ENCODE results near the gene PRAMEF15. TPM values are rescaled to one million over a fixed set of nuclear protein-coding genes. Genes with fewer than 3 reads are reported as not detected.
"Not testable (repeated sequence)": the region's sequence is repeated elsewhere in the genome, so short reads cannot be mapped to it uniquely, and the experiment has no call there.

The PRAMEF15 gene
- total RNA-seq, 1 experiment from 2014 or later, result not detected

DNA sequence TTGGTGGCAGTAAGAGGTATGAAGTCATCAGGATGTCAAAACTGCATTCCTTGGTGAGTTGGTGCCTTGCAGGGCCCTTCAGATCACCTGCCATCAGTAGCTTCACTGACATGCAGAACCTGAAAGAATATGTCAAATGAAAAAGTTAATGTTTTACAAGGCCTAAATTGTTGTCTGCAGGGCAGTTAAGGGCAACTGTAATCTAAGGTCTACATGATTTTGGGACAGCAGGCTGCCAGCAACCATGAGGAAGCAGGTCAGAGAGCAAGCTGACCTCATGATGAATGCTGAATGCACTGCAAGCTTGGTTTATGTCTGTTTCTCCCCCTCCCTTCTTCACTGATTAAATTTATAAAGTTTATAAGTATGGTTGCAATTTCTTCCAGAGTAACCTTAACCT is 13.2 kb upstream of the PRAMEF15 start:
- H3K4me3 Mint-ChIP-seq (ENCODE audit: unreplicated experiment); H3K27me3 Mint-ChIP-seq (ENCODE audit: insufficient read depth, unreplicated experiment); H3K4me3 ChIP-seq (ENCODE audit: low read depth, low read length); H3K9me3 ChIP-seq; H3K4me1 ChIP-seq; POLR2A ChIA-PET; CTCF ChIA-PET; H3K9me3 Mint-ChIP-seq (ENCODE audit: unreplicated experiment); intact Hi-C loops (cut with micrococcal nuclease; ENCODE audit: unreplicated experiment); H3K36me3 Mint-ChIP-seq (ENCODE audit: insufficient read depth, unreplicated experiment); H3K27ac Mint-ChIP-seq (ENCODE audit: unreplicated experiment); H3K4me1 Mint-ChIP-seq (ENCODE audit: low read depth, unreplicated experiment); DNase-seq; H3K36me3 ChIP-seq (ENCODE audit: control insufficient read depth, insufficient read depth, low read length); BruUV-seq (replicated peaks); H3K27me3 ChIP-seq (replicated peaks; ENCODE audit: control insufficient read depth, insufficient read depth, low read length): not testable (repeated sequence)

DNA sequence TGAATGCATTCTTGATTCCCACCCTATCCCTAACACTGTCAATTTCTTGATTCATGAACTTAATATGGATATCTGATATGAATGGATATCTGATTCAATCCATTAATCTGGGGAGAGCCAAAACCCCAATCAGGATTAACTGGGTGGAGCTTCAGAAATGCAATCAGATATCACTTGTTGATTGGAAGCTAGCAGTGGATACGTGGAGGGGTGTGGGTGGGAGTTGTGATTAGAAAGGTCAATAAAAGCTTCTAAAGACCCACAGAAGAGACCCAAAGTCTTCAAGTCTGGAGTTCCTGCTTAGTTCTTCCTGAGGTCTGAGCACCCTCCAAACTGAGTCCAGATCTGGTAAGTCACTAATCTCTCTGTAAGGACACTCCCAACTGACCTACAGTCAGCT is 12.1 kb upstream of the PRAMEF15 start, which contains the start of gene PRAMEF33:
TSS of gene PRAMEF33 (plus strand) at position 301 of the 400 bp plus-strand sequence. CDS start 2,416 bp downstream, outside the sequence.
- H3K9me3 Mint-ChIP-seq (ENCODE audit: unreplicated experiment); H3K4me3 ChIP-seq (ENCODE audit: low read depth, low read length); H3K27ac Mint-ChIP-seq (ENCODE audit: unreplicated experiment); H3K9me3 ChIP-seq; H3K4me1 ChIP-seq; BruUV-seq (replicated peaks); H3K27me3 Mint-ChIP-seq (ENCODE audit: insufficient read depth, unreplicated experiment); CTCF ChIA-PET; H3K36me3 Mint-ChIP-seq (ENCODE audit: insufficient read depth, unreplicated experiment); POLR2A ChIA-PET; H3K27me3 ChIP-seq (replicated peaks; ENCODE audit: control insufficient read depth, insufficient read depth, low read length); intact Hi-C loops (cut with micrococcal nuclease; ENCODE audit: unreplicated experiment); H3K36me3 ChIP-seq (ENCODE audit: control insufficient read depth, insufficient read depth, low read length); DNase-seq; H3K4me3 Mint-ChIP-seq (ENCODE audit: unreplicated experiment); H3K4me1 Mint-ChIP-seq (ENCODE audit: low read depth, unreplicated experiment): not testable (repeated sequence)

DNA sequence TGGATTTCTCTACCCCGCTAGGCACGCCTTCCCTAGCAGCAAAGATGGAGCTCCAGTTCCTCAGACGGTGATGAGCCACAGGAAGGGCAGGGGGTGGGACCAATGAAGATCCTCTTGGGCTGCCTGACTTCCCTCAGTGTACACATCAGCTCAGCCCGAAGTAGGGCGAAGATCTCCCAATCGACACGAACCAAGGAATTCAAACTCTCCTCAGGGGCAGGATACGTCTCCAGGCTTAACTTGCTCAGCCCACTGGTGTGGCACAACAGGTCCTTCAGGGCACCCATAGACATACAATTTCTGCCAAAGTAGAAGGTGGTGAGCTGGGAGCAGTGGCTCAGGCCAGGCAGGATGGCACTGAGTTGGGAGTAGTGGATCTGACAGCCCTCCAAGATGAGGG is 27.1 kb downstream of the PRAMEF15 start:
- DNase-seq; H3K27ac Mint-ChIP-seq (ENCODE audit: unreplicated experiment); CTCF ChIA-PET; H3K4me1 ChIP-seq; H3K9me3 Mint-ChIP-seq (ENCODE audit: unreplicated experiment); H3K4me3 ChIP-seq (ENCODE audit: low read depth, low read length); H3K27me3 ChIP-seq (replicated peaks; ENCODE audit: control insufficient read depth, insufficient read depth, low read length); H3K9me3 ChIP-seq; H3K36me3 ChIP-seq (ENCODE audit: control insufficient read depth, insufficient read depth, low read length); H3K27me3 Mint-ChIP-seq (ENCODE audit: insufficient read depth, unreplicated experiment); H3K4me3 Mint-ChIP-seq (ENCODE audit: unreplicated experiment); BruUV-seq (replicated peaks); H3K36me3 Mint-ChIP-seq (ENCODE audit: insufficient read depth, unreplicated experiment); H3K4me1 Mint-ChIP-seq (ENCODE audit: low read depth, unreplicated experiment); intact Hi-C loops (cut with micrococcal nuclease; ENCODE audit: unreplicated experiment); POLR2A ChIA-PET: not testable (repeated sequence)

DNA sequence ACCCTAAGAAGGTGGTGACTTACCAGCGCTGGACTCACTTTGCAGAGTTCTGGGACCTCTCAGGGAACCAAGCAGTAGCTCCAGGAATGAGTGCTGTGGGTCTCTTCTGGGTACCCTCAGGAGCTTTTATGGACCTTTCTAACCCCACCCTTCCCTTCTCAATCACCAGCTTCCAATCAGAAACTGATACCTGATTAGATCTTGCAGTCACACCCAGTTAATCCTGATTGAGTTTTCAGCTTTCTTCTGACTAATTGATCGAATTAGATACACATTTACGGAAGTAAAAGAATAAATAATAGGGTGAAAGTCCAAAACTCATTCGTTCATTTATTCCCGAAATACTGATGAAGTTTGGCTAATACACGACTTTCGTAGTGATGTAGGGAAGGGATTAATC is 31.7 kb downstream of the PRAMEF15 start, which contains the start of gene PRAMEF14:
TSS of gene PRAMEF14 (minus strand) at position 101 of the 400 bp plus-strand sequence. CDS start 1,820 bp downstream, outside the sequence.
- POLR2A ChIA-PET; BruUV-seq (replicated peaks); H3K36me3 Mint-ChIP-seq (ENCODE audit: insufficient read depth, unreplicated experiment); CTCF ChIA-PET; DNase-seq; H3K36me3 ChIP-seq (ENCODE audit: control insufficient read depth, insufficient read depth, low read length); H3K4me3 Mint-ChIP-seq (ENCODE audit: unreplicated experiment); H3K4me1 ChIP-seq; H3K4me3 ChIP-seq (ENCODE audit: low read depth, low read length); intact Hi-C loops (cut with micrococcal nuclease; ENCODE audit: unreplicated experiment); H3K9me3 Mint-ChIP-seq (ENCODE audit: unreplicated experiment); H3K4me1 Mint-ChIP-seq (ENCODE audit: low read depth, unreplicated experiment); H3K9me3 ChIP-seq; H3K27ac Mint-ChIP-seq (ENCODE audit: unreplicated experiment); H3K27me3 Mint-ChIP-seq (ENCODE audit: insufficient read depth, unreplicated experiment); H3K27me3 ChIP-seq (replicated peaks; ENCODE audit: control insufficient read depth, insufficient read depth, low read length): not testable (repeated sequence)

DNA sequence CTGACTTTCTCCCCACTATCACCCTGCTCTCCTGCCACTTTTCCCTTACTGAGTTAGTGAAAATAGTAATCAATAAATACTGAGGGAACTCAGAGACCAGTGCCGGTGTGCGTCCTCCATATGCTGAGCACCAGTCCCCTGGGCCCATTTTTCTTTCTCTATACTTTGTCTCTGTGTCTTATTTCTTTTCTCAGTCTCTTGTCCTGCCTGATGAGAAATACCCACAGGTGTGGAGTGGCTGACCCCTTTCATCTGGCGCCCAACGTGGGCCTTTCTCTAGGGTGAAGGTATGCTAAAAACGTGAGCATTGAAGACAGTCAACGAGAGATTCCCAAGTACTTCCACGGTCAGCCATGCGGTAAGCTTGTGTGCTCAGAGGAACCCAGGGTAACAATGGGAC is 38.1 kb downstream of the PRAMEF15 start:
- H3K4me1 Mint-ChIP-seq (ENCODE audit: low read depth, unreplicated experiment); POLR2A ChIA-PET; H3K27ac Mint-ChIP-seq (ENCODE audit: unreplicated experiment); BruUV-seq (replicated peaks); H3K9me3 Mint-ChIP-seq (ENCODE audit: unreplicated experiment); H3K36me3 Mint-ChIP-seq (ENCODE audit: insufficient read depth, unreplicated experiment); H3K27me3 ChIP-seq (replicated peaks; ENCODE audit: control insufficient read depth, insufficient read depth, low read length); H3K4me1 ChIP-seq; H3K4me3 ChIP-seq (ENCODE audit: low read depth, low read length); intact Hi-C loops (cut with micrococcal nuclease; ENCODE audit: unreplicated experiment); H3K9me3 ChIP-seq; CTCF ChIA-PET; H3K36me3 ChIP-seq (ENCODE audit: control insufficient read depth, insufficient read depth, low read length); H3K27me3 Mint-ChIP-seq (ENCODE audit: insufficient read depth, unreplicated experiment); H3K4me3 Mint-ChIP-seq (ENCODE audit: unreplicated experiment): not testable (repeated sequence)
- peak in 1 of 2 experiments; percentile 4 for DNase-seq

DNA sequence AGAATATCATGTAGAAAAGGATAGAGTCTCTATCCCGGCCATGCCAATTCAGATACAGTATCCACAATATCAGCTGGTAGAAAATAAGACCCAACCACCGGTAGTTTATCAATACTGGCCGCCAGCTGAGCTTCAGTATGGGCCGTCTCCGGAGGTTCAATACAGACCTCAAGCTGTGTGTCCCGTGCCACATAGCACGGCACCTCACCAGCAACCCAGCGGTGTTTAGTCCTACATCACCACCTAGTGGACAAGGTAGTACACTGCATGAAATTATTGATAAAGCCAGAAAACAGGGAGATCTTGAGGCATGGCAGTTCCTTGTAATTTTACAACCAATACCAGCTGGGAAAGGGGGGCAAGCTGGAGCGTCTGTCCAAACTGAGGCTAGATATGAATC is 39.1 kb downstream of the PRAMEF15 start:
- H3K27me3 ChIP-seq (replicated peaks; ENCODE audit: control insufficient read depth, insufficient read depth, low read length); H3K36me3 Mint-ChIP-seq (ENCODE audit: insufficient read depth, unreplicated experiment); CTCF ChIA-PET; POLR2A ChIA-PET; H3K9me3 Mint-ChIP-seq (ENCODE audit: unreplicated experiment); BruUV-seq (replicated peaks); H3K9me3 ChIP-seq; H3K4me1 Mint-ChIP-seq (ENCODE audit: low read depth, unreplicated experiment); intact Hi-C loops (cut with micrococcal nuclease; ENCODE audit: unreplicated experiment); H3K27me3 Mint-ChIP-seq (ENCODE audit: insufficient read depth, unreplicated experiment); H3K4me1 ChIP-seq; H3K27ac Mint-ChIP-seq (ENCODE audit: unreplicated experiment); DNase-seq; H3K4me3 Mint-ChIP-seq (ENCODE audit: unreplicated experiment); H3K36me3 ChIP-seq (ENCODE audit: control insufficient read depth, insufficient read depth, low read length); H3K4me3 ChIP-seq (ENCODE audit: low read depth, low read length): not testable (repeated sequence)

Measured in Caco-2 (cell line).